Erythroblast (primary cell): ENCODE measurements around the gene ZNF521.

Source experiments
- GATA1 ChIP-seq: IDR thresholded peaks from 2 replicates; pipeline ENCODE4 v1.6.1; 2011; ENCODE audit warnings: low read depth, mild to moderate bottlenecking, control low read depth, low read length, moderate library complexity
- POLR2A ChIP-seq: IDR thresholded peaks from 2 replicates; pipeline ENCODE4 v1.6.1; 2011; ENCODE audit warnings: mild to moderate bottlenecking, low read length

DNA sequence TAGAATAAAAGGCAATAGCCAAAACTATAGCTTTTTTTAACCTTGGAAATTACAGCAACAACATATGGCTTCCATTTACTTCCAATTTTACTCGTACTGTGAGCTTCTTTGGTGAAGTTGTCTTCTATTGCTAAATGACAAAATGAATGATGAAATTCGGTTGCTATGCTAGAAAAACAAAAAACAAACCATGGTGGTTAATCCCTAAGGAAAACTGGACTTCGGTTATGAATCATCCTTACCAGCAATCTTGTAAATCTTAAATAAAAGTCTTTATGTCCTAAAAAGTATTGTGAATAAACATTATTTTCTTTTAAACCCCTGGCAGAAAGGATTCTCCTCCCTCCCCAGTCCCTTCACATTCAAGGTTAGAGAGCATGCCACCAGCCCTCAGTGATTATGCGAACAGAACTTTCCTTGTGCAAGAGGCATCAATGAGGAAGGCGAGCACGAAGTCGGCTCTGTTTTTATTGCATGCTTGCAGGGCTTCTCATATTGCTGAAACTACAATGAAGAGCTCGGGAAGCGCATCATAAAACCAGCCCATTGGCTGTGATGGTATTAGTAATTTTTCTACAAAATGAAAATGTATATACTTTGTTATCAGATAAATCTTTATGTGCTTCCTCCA is 62.9 kb downstream of the ZNF521 start:
- TF ChIP-seq POLR2A: no peak
- TF ChIP-seq GATA1: no peak
